MCF 10A (cell line): ENCODE measurements around the gene ID3. TPM values are rescaled to one million over a fixed set of nuclear protein-coding genes. Genes with fewer than 3 reads are reported as not detected.
"Not testable (repeated sequence)": the region's sequence is repeated elsewhere in the genome, so short reads cannot be mapped to it uniquely, and the experiment has no call there.

Experiments
- BruUV-seq: library from RNA; stranded (reverse); fragments of 400-500 nt; replicated peaks from 2 replicates; lab custom pipeline; 2021; lab: Mats Ljungman, UMichigan
- CTCF ChIA-PET: fragments of 300-600 bp; sonication (Branson Sonifier 250); formaldehyde crosslinking; extraction: SDS; loops from one replicate; lab custom pipeline; 2021; ENCODE audit warnings: antibody characterized with exemption, inconsistent platforms; lab: Yijun Ruan, JAX
- POLR2A ChIA-PET: fragments of 300-600, 350-650 bp; sonication (Branson Sonifier 250); formaldehyde crosslinking; extraction: SDS; loops from one replicate; lab custom pipeline; 2020; ENCODE audit warnings: antibody characterized with exemption, inconsistent platforms; lab: Yijun Ruan, JAX
- DNase-seq: peaks from one replicate; pipeline ENCODE4 v3.0.0-alpha.2; 2018; ENCODE audit not compliant: unreplicated experiment
- H3K27ac Mint-ChIP-seq: one replicate; pipeline ENCODE4 v1.8.0; 2022; ENCODE audit warnings: mild to moderate bottlenecking, low read depth, mixed read lengths; ENCODE audit not compliant: unreplicated experiment
- H3K27me3 Mint-ChIP-seq: one replicate; pipeline ENCODE4 v1.8.0; 2022; ENCODE audit warnings: mixed read lengths; ENCODE audit not compliant: insufficient read depth, unreplicated experiment
- H3K36me3 Mint-ChIP-seq: one replicate; pipeline ENCODE4 v1.8.0; 2022; ENCODE audit warnings: mild to moderate bottlenecking, moderate library complexity, mixed read lengths; ENCODE audit not compliant: insufficient read depth, unreplicated experiment
- H3K4me1 Mint-ChIP-seq: one replicate; pipeline ENCODE4 v1.8.0; 2022; ENCODE audit warnings: mixed read lengths; ENCODE audit not compliant: insufficient read depth, unreplicated experiment
- H3K4me3 Mint-ChIP-seq: one replicate; pipeline ENCODE4 v1.8.0; 2022; ENCODE audit warnings: mild to moderate bottlenecking, moderate library complexity, mixed read lengths; ENCODE audit not compliant: unreplicated experiment
- H3K9me3 Mint-ChIP-seq: one replicate; pipeline ENCODE4 v1.8.0; 2022; ENCODE audit warnings: mixed read lengths; ENCODE audit not compliant: unreplicated experiment
- CTCF ChIP-seq: fragments of 200-600 bp; IDR thresholded peaks from one replicate; pipeline ENCODE4 v1.8.0; 2022; ENCODE audit warnings: antibody characterized with exemption, mild to moderate bottlenecking; ENCODE audit not compliant: unreplicated experiment
- intact Hi-C: fragments of 100-400 bp; cut with micrococcal nuclease; formaldehyde crosslinking; loops from 2 replicates; pipeline ENCODE4 v1.14.1; 2022
- total RNA-seq: library from RNA; stranded (reverse); gene quantifications from 2 replicates; pipeline ENCODE4 v1.2.3, GENCODE V29; 2022

ID3 gene
- total RNA-seq, 1 experiment from 2014 or later = 34.8 TPM

GRCh38 chr1:23589585-23589986 is 30.3 kb upstream of the ID3 start:
- no peaks in the 10 kb centered on the region for H3K9me3 Mint-ChIP-seq

GRCh38 chr1:23588749-23589548 is 29.6 kb upstream of the ID3 start:
- no peaks in the 10 kb centered on the region for H3K27me3 Mint-ChIP-seq
- no peaks in the 10 kb centered on the region for H3K9me3 Mint-ChIP-seq
- BruUV-seq = no TSS peak
- CTCF ChIA-PET = interaction anchor here (0.6 to 1.4 kb wide), 4 partner anchors 16 to 1080 kb away, joined by 3 to 4 read pairs (median 3); partner anchors contain the start of gene ID3
- DNase-seq = peak; percentile 72
- peak overlapping the region; percentile 85 for H3K27ac Mint-ChIP-seq
- peaks cover 70% of the 10 kb centered on the region for H3K4me1 Mint-ChIP-seq
- POLR2A ChIA-PET = interaction anchor here (3.3 to 14.5 kb wide), 2 partner anchors 11 to 29 kb away, joined by 12 to 622 read pairs; partner anchors contain the start of gene ID3
- intact Hi-C loops = no loop called here
- H3K36me3 Mint-ChIP-seq = peaks cover 11% of the 10 kb centered on the region
- TF ChIP-seq CTCF = no peak
- no peak overlapping the region for H3K4me3 Mint-ChIP-seq

More at GRCh38 chr1:23589585-23589986, 30.3 kb upstream of the ID3 start:
- Mint-ChIP-seq H3K4me3 (no peak overlapping the region), H3K27ac (peak overlapping the region; percentile 85), H3K36me3 (peaks cover 11% of the 10 kb centered on the region), H3K27me3 (no peaks in the 10 kb centered on the region), H3K4me1 (peaks cover 75% of the 10 kb centered on the region)
- ChIA-PET POLR2A (interaction anchor here (1.0 to 14.5 kb wide), 4 partner anchors 9 to 102 kb away, joined by 3 to 622 read pairs (median 8); partner anchors contain the start of genes ID3 and RPL11), CTCF (interaction anchor here (0.7 to 1.4 kb wide), 3 partner anchors 16 to 1080 kb away, joined by 3 read pairs; partner anchors contain the start of gene ID3)
- DNase-seq = no peak
- intact Hi-C loops = no loop called here
- no peak for TF ChIP-seq CTCF
- BruUV-seq = no TSS peak

GRCh38 chr1:23585321-23586022 is 26.2 kb upstream of the ID3 start:
- Mint-ChIP-seq H3K27ac (peak overlapping the region; percentile 85), H3K9me3 (no peaks in the 10 kb centered on the region), H3K36me3 (peaks cover 5% of the 10 kb centered on the region), H3K4me1 (peaks cover 43% of the 10 kb centered on the region), H3K27me3 (no peaks in the 10 kb centered on the region), H3K4me3 (peak overlapping the region; percentile 23)
- ChIA-PET POLR2A (interaction anchor here (0.6 to 14.5 kb wide), 8 partner anchors 9 to 421 kb away, joined by 3 to 622 read pairs (median 5); partner anchors contain the start of gene ID3), CTCF (interaction anchor here (0.6 to 1.8 kb wide), 3 partner anchors 9 to 562 kb away, joined by 3 to 7 read pairs (median 3); no protein-coding TSS in a partner anchor)
- TSS peak; percentile 43 for BruUV-seq
- DNase-seq = peak; percentile 96
- TF ChIP-seq CTCF = no peak
- intact Hi-C loops = loop anchor here (1.0 kb wide), 1 partner anchor 26 kb away; the partner anchor contains the start of gene ID3

GRCh38 chr1:23583727-23584126 is 24.4 kb upstream of the ID3 start:
- H3K27me3 Mint-ChIP-seq, H3K27ac Mint-ChIP-seq, BruUV-seq, DNase-seq, intact Hi-C loops, H3K4me3 Mint-ChIP-seq, H3K36me3 Mint-ChIP-seq, CTCF ChIA-PET, H3K9me3 Mint-ChIP-seq: not testable (repeated sequence)
- POLR2A ChIA-PET = interaction anchor here (1.8 to 14.5 kb wide), 2 partner anchors 10 to 24 kb away, joined by 5 to 622 read pairs; partner anchors contain the start of gene ID3
- H3K4me1 Mint-ChIP-seq = peaks cover 31% of the 10 kb centered on the region
